HepG2 (cell line): ENCODE results near the gene TNFAIP1. TPM values are rescaled to one million over a fixed set of nuclear protein-coding genes. Genes with fewer than 3 reads are reported as not detected.

Experiments used
- HCFC1 ChIP-seq: fragments of 150-350 bp; IDR thresholded peaks from 2 replicates; pipeline ENCODE4 v1.6.1; 2014; ENCODE audit warnings: low read depth, low read length
- HIC2 ChIP-seq: sonication (generic); formaldehyde crosslinking; IDR thresholded peaks from 2 replicates; pipeline ENCODE4 v1.9.0; 2022; ENCODE audit warnings: low read depth, missing genetic modification reagents
- HIVEP1 ChIP-seq: sonication (generic); formaldehyde crosslinking; IDR thresholded peaks from 2 replicates; pipeline ENCODE4 v1.4.0; 2020; ENCODE audit warnings: mild to moderate bottlenecking, missing genetic modification reagents
- HOMEZ ChIP-seq: IDR thresholded peaks from 2 replicates; pipeline ENCODE4 v1.6.1; 2016; ENCODE audit warnings: low read depth
- MTERF4 ChIP-seq: sonication (generic); formaldehyde crosslinking; IDR thresholded peaks from 2 replicates; pipeline ENCODE4 v1.8.0; 2023; ENCODE audit warnings: mild to moderate bottlenecking, missing genetic modification reagents
- NFIC ChIP-seq: IDR thresholded peaks from 2 replicates; pipeline ENCODE4 v1.6.1; 2012; ENCODE audit warnings: mild to moderate bottlenecking, low read length, inconsistent platforms
- RFX1 ChIP-seq: fragments of 450-650 bp; IDR thresholded peaks from 2 replicates; pipeline ENCODE4 v1.6.1; 2017
- ZMYM4 ChIP-seq: sonication (generic); formaldehyde crosslinking; IDR thresholded peaks from 2 replicates; pipeline ENCODE4 v1.8.1; 2023; ENCODE audit warnings: mild to moderate bottlenecking, missing genetic modification reagents
- ZNF318 ChIP-seq: sonication (generic); formaldehyde crosslinking; IDR thresholded peaks from 2 replicates; pipeline ENCODE4 v1.4.0; 2020; ENCODE audit warnings: mild to moderate bottlenecking, missing genetic modification reagents
- ZNF431 ChIP-seq: sonication (generic); formaldehyde crosslinking; IDR thresholded peaks from 2 replicates; pipeline ENCODE4 v1.9.0; 2022; ENCODE audit warnings: missing genetic modification reagents, low read depth, mild to moderate bottlenecking, borderline replicate concordance
- ZNF501 ChIP-seq: sonication (generic); formaldehyde crosslinking; IDR thresholded peaks from 2 replicates; pipeline ENCODE4 v1.5.1; 2020; ENCODE audit warnings: mild to moderate bottlenecking, moderate library complexity, missing genetic modification reagents
- ZNF549 ChIP-seq: sonication (generic); formaldehyde crosslinking; IDR thresholded peaks from 2 replicates; pipeline ENCODE4 v1.5.0; 2020; ENCODE audit warnings: missing genetic modification reagents
- ZNF567 ChIP-seq: sonication (generic); formaldehyde crosslinking; IDR thresholded peaks from 2 replicates; pipeline ENCODE4 v1.8.1; 2023; ENCODE audit warnings: mild to moderate bottlenecking, missing genetic modification reagents, borderline replicate concordance
- ZNF577 ChIP-seq: sonication (generic); formaldehyde crosslinking; IDR thresholded peaks from 2 replicates; pipeline ENCODE4 v1.4.0; 2020; ENCODE audit warnings: mild to moderate bottlenecking, low read depth, missing genetic modification reagents, borderline replicate concordance
- ZNF720 ChIP-seq: sonication (generic); formaldehyde crosslinking; IDR thresholded peaks from 2 replicates; pipeline ENCODE4 v1.4.0; 2020; ENCODE audit warnings: missing genetic modification reagents
- ZNF790 ChIP-seq: sonication (generic); formaldehyde crosslinking; IDR thresholded peaks from 2 replicates; pipeline ENCODE4 v1.8.0; 2022; ENCODE audit warnings: missing genetic modification reagents, mild to moderate bottlenecking, borderline replicate concordance
- polyA plus RNA-seq, 8 experiments: library from polyadenylated mRNA; depleted of rRNA in 3 of 8; stranded (reverse) in 7 of 8; unstranded in 1 of 8; fragments of >200 nt; fragmentation: Illumina TruSeq in 4 of 8; extraction: Trizol in 4 of 8; gene quantifications; 2 replicates each; pipeline versions ENCODE4 v1.2.1 to v1.2.3, GENCODE V29; 2011 to 2016; ENCODE audit warnings: low read depth in 4 of 8, missing spikeins in 1 of 8, mixed read lengths in 1 of 8; ENCODE audit not compliant: insufficient read depth in 1 of 8
- total RNA-seq, 5 experiments: library from RNA; depleted of rRNA; stranded (reverse); fragments of >200 nt; fragmentation: Illumina TruSeq; extraction: Trizol; gene quantifications; 2 replicates each; pipeline ENCODE4 v1.2.3, GENCODE V29; 2016; ENCODE audit warnings: low read depth in 1 of 5
- TF ChIP-seq, protein P1 (sequence below): sonication (generic); formaldehyde crosslinking; IDR thresholded peaks from 2 replicates; pipeline ENCODE4 v1.4.0; 2020; ENCODE audit warnings: mild to moderate bottlenecking, missing genetic modification reagents

The TNFAIP1 gene
- total and polyA plus RNA-seq, 2 of the 13 experiments (the other 11 are each of a cell fraction or from before 2014, with no cell fraction given) = 17.5 to 40.6 TPM

DNA sequence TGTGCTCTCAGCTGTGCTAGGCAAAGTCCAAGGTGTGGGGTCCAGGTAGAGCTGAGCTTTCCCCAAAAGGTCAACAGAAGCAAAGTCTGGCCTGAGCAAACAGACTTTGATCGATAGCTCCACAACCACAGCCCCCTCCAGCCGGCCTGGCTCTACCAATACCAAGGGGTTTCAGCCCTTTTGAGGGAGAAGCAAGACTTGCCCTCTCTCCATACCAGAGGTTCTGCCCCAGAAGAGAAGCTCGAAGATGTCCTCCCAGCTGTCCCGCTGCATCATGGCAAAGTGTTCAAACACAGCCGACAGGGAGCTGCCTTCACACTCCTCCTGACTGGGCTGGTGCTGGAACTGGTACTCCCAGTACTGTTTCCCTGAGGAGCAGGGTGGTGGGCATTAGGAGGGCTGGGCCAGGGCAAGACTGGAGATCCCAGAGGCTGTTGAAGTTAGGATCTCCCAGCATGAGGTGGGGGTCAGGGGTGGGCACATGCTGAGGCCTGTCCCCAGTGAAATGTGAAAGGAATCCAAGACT lies 32.8 kb downstream of the TNFAIP1 start (continued):
- no peak; the same call in 1 of the 2 replicates for TF ChIP-seq HIC2 (CRISPR knock-in tag)
- TF ChIP-seq MTERF4 (CRISPR knock-in tag) = no peak
- TF ChIP-seq NFIC = peak; percentile 68; the same call in 1 of the 2 replicates
- TF ChIP-seq ZNF549 (CRISPR knock-in tag) = no peak
- TF ChIP-seq ZNF577 = no peak
- peak; percentile 65; the same call in 1 of the 2 replicates for TF ChIP-seq HIVEP1 (CRISPR knock-in tag)
- no peak for TF ChIP-seq RFX1
- no peak for TF ChIP-seq ZNF318
- TF ChIP-seq ZNF720 (CRISPR knock-in tag) = no peak
- no peak for TF ChIP-seq ZNF790 (CRISPR knock-in tag)
- TF ChIP-seq HCFC1 = no peak
- TF ChIP-seq ZMYM4 (CRISPR knock-in tag) = peak; percentile 74; the same call in 1 of the 2 replicates
- TF ChIP-seq HOMEZ (CRISPR knock-in tag) = no peak; the same call in 1 of the 2 replicates
- TF ChIP-seq ZNF431 = no peak
- TF ChIP-seq, protein P1, sequence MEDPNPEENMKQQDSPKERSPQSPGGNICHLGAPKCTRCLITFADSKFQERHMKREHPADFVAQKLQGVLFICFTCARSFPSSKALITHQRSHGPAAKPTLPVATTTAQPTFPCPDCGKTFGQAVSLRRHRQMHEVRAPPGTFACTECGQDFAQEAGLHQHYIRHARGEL = no peak
- TF ChIP-seq ZNF567 (CRISPR knock-in tag) = no peak
- TF ChIP-seq ZNF501 = peak; percentile 81; the same call in 1 of the 2 replicates
